ENCODE measurements around the gene BLCAP.
"Not testable (repeated sequence)": the region's sequence is repeated elsewhere in the genome, so short reads cannot be mapped to it uniquely, and the experiment has no call there.

DNA sequence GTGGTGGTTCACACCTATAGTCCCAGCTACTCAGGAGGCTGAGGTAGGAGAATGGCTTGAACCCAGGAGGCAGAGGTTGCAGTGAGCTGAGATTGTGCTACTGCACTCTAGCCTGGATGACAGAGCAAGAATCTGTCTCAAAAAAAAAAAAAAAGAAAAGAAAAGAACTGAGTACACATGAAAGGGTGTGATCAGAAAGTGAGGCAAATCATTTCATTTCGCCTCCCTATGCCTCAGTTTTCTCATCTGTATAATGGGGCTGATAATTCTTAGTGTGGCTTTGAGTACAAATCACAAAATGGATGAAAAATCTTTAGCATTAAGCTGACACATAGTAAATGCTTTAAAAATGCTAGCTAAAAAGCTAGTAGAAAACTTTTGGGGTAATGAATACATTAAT lies 13.2 kb upstream of the BLCAP start:
- not testable (repeated sequence) for TF ChIP-seq CTCF, POLR2A, POLR2AphosphoS5 (IDR thresholded peaks at IDR 0.05)
